ENCODE results near the gene CD22. TPM values are rescaled to one million over a fixed set of nuclear protein-coding genes. Genes with fewer than 3 reads are reported as not detected.

The CD22 gene
- total and polyA plus RNA-seq, 2 of the 8 experiments (the other 6 are each of a cell fraction or from before 2014, with no cell fraction given): 0.06 to 0.60 TPM

- no peak for FAIRE-seq
- Histone ChIP-seq H4K5ac (ENCODE audit: insufficient read length, low read depth, low read length) (no peak overlapping the region), H3K56ac (replicated peaks; ENCODE audit: insufficient read length, low read depth, low read length) (no peak overlapping the region), H3K4me1 (replicated peaks in 1 of 4; ENCODE audit: control insufficient read depth in 3 of 4, insufficient read depth in 4 of 4, low read length in 3 of 4) (peaks cover 0 to 2% (median 0%) of the 10 kb centered on the region in 4 experiments; a peak in 2 of 7 replicates), H3K18ac (ENCODE audit: extremely low read depth, low read length) (no peak overlapping the region), H2BK120ac (replicated peaks; ENCODE audit: low read depth, low read length) (no peak overlapping the region), H3K9ac (replicated peaks in 1 of 4; ENCODE audit: extremely low read depth in 1 of 4, low read depth in 3 of 4, low read length in 3 of 4) (no peak overlapping the region), H3K23me2 (ENCODE audit: low read depth, low read length) (no peaks in the 10 kb centered on the region), H3K79me2 (ENCODE audit: control insufficient read depth in 1 of 2, insufficient read depth in 2 of 2, low read length in 2 of 2) (no peaks in the 10 kb centered on the region), H4K91ac (replicated peaks; ENCODE audit: insufficient read length, low read length) (no peak overlapping the region), H3K4me2 (ENCODE audit: insufficient read depth in 1 of 2, low read depth in 2 of 2, low read length in 2 of 2) (no peak overlapping the region), H2AK5ac (ENCODE audit: low read depth, low read length) (no peak overlapping the region), H2BK20ac (ENCODE audit: low read length) (no peak overlapping the region), H3K14ac (ENCODE audit: insufficient read length) (no peak overlapping the region), H2BK5ac (ENCODE audit: low read depth, low read length) (no peak overlapping the region), H3K9me3 (ENCODE audit: insufficient read depth in 2 of 2, low read depth in 1 of 2, low read length in 1 of 2) (no peaks in the 10 kb centered on the region), H3K4me3 (ENCODE audit: extremely low read depth in 1 of 4, insufficient read depth in 2 of 4, low read depth in 3 of 4, low read length in 4 of 4) (no peak overlapping the region), H3K79me1 (ENCODE audit: low read depth, low read length) (no peaks in the 10 kb centered on the region), H2AFZ (ENCODE audit: low read length) (peak overlapping the region; percentile 99; the same call in 1 of the 2 replicates), H4K8ac (ENCODE audit: extremely low read depth, insufficient read depth, low read length) (peak overlapping the region; percentile 54; the same call in 1 of the 2 replicates), H3K36me3 (ENCODE audit: control insufficient read depth in 2 of 4, insufficient read depth in 4 of 4, low read length in 3 of 4) (no peaks in the 10 kb centered on the region), H2BK12ac (ENCODE audit: low read depth, low read length) (no peak overlapping the region), H3K27me3 (replicated peaks in 1 of 4; ENCODE audit: control insufficient read depth in 3 of 4, extremely low read depth in 1 of 4, insufficient read depth in 3 of 4, low read length in 3 of 4) (no peaks in the 10 kb centered on the region), H4K20me1 (replicated peaks in 1 of 2; ENCODE audit: control insufficient read depth in 1 of 2, insufficient read depth in 2 of 2, low read length in 2 of 2) (no peaks in the 10 kb centered on the region), H3K4ac (replicated peaks; ENCODE audit: insufficient read length, low read depth, low read length) (no peak overlapping the region), H3K27ac (ENCODE audit: low read depth, low read length) (no peak overlapping the region), H2BK15ac (ENCODE audit: low read length) (peak overlapping the region; percentile 6; the same call in 1 of the 2 replicates), H3K23ac (ENCODE audit: insufficient read length) (no peak overlapping the region)
- ChIA-PET CTCF (ENCODE audit: partially characterized antibody) (interaction anchor here (0.7 to 4.1 kb wide), 36 partner anchors 8 to 303 kb away, joined by 3 to 51 read pairs (median 5); partner anchors contain the start of gene HAMP), POLR2A (ENCODE audit: partially characterized antibody) (interaction anchor here (0.6 to 1.0 kb wide), 3 partner anchors 116 to 158 kb away, joined by 3 read pairs; no protein-coding TSS in a partner anchor)
- WGBS, 2 experiments (ENCODE audit: extremely low coverage in 1 of 2, insufficient coverage in 1 of 2, insufficient read length in 1 of 2, insufficient replicate concordance in 2 of 2, low coverage in 1 of 2, low lambda C conversion rate in 2 of 2, missing lambda C conversion rate in 1 of 2): 96% methylated on average over 14 of the region's 18 CpGs; no CpG with 5 or more reads in 1 of the 2 experiments
- no peak for DNase-seq (ENCODE audit: low read depth in 1 of 2, low spot score in 2 of 2)
- TF ChIP-seq NANOG (IDR thresholded peaks at IDR 0.05; ENCODE audit: insufficient read depth, low read depth, low read length, poor library complexity, severe bottlenecking): no peak
- no peak for TF ChIP-seq CEBPB (IDR thresholded peaks at IDR 0.05; ENCODE audit: low read depth, low read length)
- no peak for TF ChIP-seq KDM1A (IDR thresholded peaks at IDR 0.05; ENCODE audit: borderline replicate concordance, low read length)
- TF ChIP-seq SP4 (IDR thresholded peaks at IDR 0.05; ENCODE audit: low read length): no peak
- TF ChIP-seq MAX (IDR thresholded peaks at IDR 0.05): no peak
- no peak for TF ChIP-seq RNF2 (IDR thresholded peaks at IDR 0.05; ENCODE audit: borderline replicate concordance, low read depth, low read length, missing control alignments, poor library complexity, severe bottlenecking)
- no peak for TF ChIP-seq ATF3 (IDR thresholded peaks at IDR 0.05; ENCODE audit: insufficient read depth, low read depth, low read length)
- no peak for TF ChIP-seq USF2 (IDR thresholded peaks at IDR 0.05; ENCODE audit: low read length)
- TF ChIP-seq GABPA (IDR thresholded peaks at IDR 0.05; ENCODE audit: borderline replicate concordance, insufficient read depth, low read length): no peak
- no peak for TF ChIP-seq RAD21 (IDR thresholded peaks at IDR 0.05 in 1 of 2, conservative IDR thresholded peaks at IDR 0.05 in 1 of 2; ENCODE audit: low read depth in 2 of 2, low read length in 2 of 2)
- TF ChIP-seq TEAD4 (IDR thresholded peaks at IDR 0.05; ENCODE audit: low read depth, low read length): no peak
These were observed 23.1 kb downstream of the CD22 start for GRCh38 chr19:35352177-35352447.

All from H1 (cell line).